Erythroblast (primary cell): ENCODE measurements around the gene GTF2H4.
A peak's percentile ranks its signal among the peaks of the same experiment; 100 is the strongest.

ENCODE experiments used
- DNase-seq, 2 experiments: peaks; one replicate each; lab custom pipeline; 2025; lab: John Stamatoyannopoulos, UW
- GATA1 ChIP-seq: IDR thresholded peaks from 2 replicates; pipeline ENCODE4 v1.6.1; 2011; ENCODE audit warnings: low read depth, mild to moderate bottlenecking, control low read depth, low read length, moderate library complexity
- POLR2A ChIP-seq: IDR thresholded peaks from 2 replicates; pipeline ENCODE4 v1.6.1; 2011; ENCODE audit warnings: mild to moderate bottlenecking, low read length

GTF2H4 gene

DNA sequence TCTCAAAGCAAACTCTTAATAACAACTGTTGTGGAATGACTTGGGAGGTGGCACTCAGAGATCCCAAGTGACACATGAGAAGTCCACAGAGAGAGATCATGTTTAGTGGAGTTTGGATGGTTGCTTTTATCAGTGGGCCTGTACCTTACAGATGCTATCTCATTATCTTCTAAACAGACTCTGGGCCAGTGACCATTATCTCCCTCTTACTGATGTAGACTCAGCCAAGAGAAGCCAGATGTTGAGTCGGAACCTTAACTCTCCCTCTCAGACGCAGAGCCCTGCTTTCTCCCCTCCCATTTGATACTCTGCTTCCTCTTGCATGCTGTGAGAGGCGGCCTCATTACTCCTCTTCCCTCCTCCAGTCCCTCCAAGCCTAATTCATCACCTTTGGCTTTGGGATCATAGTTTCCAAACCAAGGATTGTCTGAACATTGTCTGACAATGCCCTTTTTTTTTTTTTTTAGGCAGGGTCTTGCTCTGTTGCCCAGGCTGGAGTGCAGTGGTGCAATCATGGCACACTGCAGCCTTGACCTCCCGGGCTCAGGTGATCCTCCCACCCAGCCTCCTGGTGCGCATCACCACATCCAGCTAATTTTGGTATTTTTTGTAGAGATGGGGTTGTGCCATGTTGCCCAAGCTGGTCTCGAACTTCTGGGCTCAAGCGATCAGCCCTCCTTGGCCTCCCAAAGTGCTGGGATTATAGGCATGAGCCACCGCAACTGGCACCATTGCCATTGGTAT, 28.2 kb upstream of the GTF2H4 start:
- TF ChIP-seq POLR2A, result no peak
- no peak for TF ChIP-seq GATA1
- peak; percentile 30 to 80 for DNase-seq

- TF ChIP-seq POLR2A (no peak), GATA1 (no peak)
- no peak for DNase-seq
These were observed 27.2 kb upstream of the GTF2H4 start for GRCh38 chr6:30880698-30881252.

DNA sequence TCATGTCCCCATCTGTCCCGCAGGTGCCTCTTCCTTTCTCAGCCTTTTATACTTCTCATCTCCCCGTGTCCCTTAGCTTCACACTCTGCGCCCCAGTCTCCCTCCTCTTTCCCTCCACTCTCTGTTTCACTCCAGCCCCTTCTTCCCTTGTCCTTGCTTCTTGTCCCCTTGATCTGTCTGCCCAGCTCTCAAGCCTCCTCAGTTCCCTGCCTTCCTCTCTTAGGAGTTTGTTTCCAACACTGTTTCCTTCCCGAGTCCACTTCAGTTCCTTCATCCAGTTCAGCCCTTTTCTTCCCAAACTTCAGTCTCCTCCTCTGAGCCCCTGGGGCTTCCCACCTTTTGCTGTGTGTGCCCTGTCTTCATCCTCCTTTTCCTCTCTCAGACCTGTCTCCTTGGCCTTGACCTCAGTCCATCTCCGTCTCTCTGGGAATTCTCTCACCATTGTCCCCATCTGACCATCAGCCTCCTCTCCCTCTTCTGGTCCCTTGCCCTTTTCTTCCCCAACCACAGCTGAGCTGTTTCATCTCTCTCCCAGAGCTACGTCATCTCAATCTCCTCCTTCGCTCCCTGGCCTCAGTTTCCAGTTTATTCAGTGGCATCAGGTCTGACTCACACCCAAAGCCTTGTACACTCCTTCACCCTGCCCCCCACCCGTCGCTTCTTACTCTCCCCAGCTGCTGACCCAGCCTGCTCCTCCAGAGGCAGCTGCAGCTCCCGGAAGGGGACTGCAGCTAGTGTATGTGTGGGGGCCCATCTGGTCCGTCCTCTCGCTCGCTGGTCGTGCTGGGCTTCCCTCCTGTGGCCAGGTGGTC, 26.4 kb upstream of the GTF2H4 start:
- DNase-seq, result no peak

GRCh38 chr6:30882204-30882758, 25.7 kb upstream of the GTF2H4 start:
- TF ChIP-seq POLR2A (no peak), GATA1 (no peak)
- DNase-seq, result no peak

More for the DNA sequence above, 26.4 kb upstream of the GTF2H4 start:
- no peak for TF ChIP-seq POLR2A
- no peak for TF ChIP-seq GATA1

GRCh38 chr6:30882759-30883684, 25.0 kb upstream of the GTF2H4 start:
- DNase-seq, result no peak
- no peak for TF ChIP-seq POLR2A
- no peak for TF ChIP-seq GATA1

DNA sequence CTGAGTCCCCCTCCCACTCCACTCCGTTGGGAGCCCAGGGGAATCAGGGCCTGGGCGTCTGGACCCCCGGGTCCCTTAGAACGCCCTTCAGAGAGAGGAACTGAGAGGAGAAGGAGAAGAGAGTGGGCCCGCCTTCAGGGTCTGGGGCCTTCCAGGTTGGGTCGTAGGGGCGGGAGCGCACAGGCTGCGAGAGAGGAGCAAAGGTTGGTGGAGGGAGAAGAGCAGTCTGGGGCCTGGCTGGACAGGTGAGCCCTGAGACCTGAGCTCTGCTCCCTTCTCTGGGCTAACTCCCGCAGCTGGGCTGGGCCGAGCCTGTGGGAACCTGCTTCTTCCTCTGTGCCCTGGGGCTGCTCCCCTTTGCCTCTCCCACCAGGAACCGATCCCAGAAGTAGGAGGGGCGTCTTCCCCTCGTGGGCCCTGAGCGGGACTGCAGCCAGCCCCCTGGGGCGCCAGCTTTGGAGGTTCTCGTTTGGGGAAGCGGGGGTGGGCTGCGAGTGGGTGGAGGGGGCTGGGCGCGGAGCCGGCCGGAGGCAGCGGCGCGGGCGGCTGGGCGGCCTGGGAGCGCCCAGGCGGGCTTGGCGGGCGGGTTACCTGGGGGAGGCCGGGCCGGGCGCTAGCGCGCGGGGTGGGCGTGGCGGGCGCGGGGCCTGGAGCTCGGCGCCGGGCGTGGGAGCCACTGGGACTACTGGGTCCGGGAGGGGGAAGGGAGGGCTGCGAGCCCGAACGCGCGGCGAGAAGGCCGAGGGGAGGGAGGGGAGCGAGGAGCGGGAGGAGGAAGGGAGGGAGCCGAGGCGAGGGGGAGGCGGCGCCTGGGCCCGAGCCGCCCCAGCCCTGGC, 24.1 kb upstream of the GTF2H4 start, which contains the start of gene DDR1:
DDR1 (plus strand) TSS at position 835 of the 836 bp plus-strand sequence. CDS start 4,211 bp downstream, outside the sequence.
- no peak for TF ChIP-seq GATA1
- peak; percentile 20 to 41 for DNase-seq

GRCh38 chr6:30884521-30885480, 23.2 kb upstream of the GTF2H4 start:
- DNase-seq, result peak; percentile 27 to 29

DNA sequence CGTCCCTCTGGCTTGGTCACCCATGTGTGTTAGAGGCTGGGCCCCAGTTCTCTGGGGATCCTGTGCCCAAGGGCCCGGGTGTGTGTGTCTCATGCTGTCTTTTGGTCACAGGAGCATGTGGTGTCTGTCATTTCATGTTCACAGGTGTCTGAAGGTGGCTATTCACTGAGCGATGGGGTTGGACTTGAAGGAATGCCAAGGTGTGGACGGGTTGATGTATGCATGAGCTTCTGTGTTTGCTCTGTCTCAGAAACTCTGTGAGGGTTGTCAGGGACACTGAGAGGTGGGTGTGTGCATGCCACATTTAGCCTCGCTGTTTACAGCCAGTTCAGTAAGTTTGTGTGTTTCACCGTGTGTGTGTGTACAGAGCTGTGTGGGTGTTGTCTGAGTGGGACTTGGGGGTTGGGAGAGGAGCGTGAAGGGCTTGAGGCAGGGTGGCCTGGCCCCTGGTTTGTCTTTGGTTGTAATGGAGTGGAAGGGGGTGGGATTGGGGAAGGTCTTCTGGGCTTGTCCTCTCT, 22.5 kb upstream of the GTF2H4 start:
- no peak for DNase-seq
- TF ChIP-seq GATA1 (no peak), POLR2A (no peak)

More at GRCh38 chr6:30884521-30885480, 23.2 kb upstream of the GTF2H4 start:
- no peak for TF ChIP-seq POLR2A
- no peak for TF ChIP-seq GATA1

GRCh38 chr6:30885999-30886896, 21.8 kb upstream of the GTF2H4 start:
- TF ChIP-seq POLR2A (no peak), GATA1 (no peak)
- DNase-seq, result peak in 1 of 2 experiments; percentile 17

GRCh38 chr6:30886897-30887255, 21.1 kb upstream of the GTF2H4 start:
- TF ChIP-seq POLR2A (no peak), GATA1 (no peak)
- no peak for DNase-seq
